NCI-H2081 treated with DMSO at 0.1 percent for 48 hours (cell line): ENCODE results near the gene SNX19.
"Not testable (repeated sequence)": the region's sequence is repeated elsewhere in the genome, so short reads cannot be mapped to it uniquely, and the experiment has no call there.

Experiments used
- DNase-seq: peaks from one replicate; lab custom pipeline; 2025; lab: John Stamatoyannopoulos, UW

The SNX19 gene

GRCh38 chr11:130916238-130916855 lies at the start of gene SNX19:
SNX19 (minus strand) TSS chr11:130916479; CDS start chr11:130915939, 540 bp downstream.
- DNase-seq, result peak; percentile 69

GRCh38 chr11:130964058-130964792 lies 47.9 kb upstream of the SNX19 start:
- DNase-seq, result no peak

- DNase-seq, result no peak
These were observed 31.6 kb upstream of the SNX19 start for GRCh38 chr11:130947889-130948288.

- no peak for DNase-seq
These were observed 31.2 kb upstream of the SNX19 start for GRCh38 chr11:130947481-130947880.

GRCh38 chr11:130947058-130947457 lies 30.8 kb upstream of the SNX19 start:
- DNase-seq, result no peak

- DNase-seq, result no peak
These were observed 29.6 kb upstream of the SNX19 start for GRCh38 chr11:130945896-130946295.

- no peak for DNase-seq
These were observed 24.4 kb upstream of the SNX19 start for GRCh38 chr11:130940706-130941105.

- no peak for DNase-seq
These were observed 20.8 kb upstream of the SNX19 start for GRCh38 chr11:130937051-130937450.

- no peak for DNase-seq
These were observed 15.9 kb upstream of the SNX19 start for GRCh38 chr11:130932086-130932712.

- no peak for DNase-seq
These were observed 8.5 kb upstream of the SNX19 start for GRCh38 chr11:130924750-130925149.

- not testable (repeated sequence) for DNase-seq
These were observed 4.3 kb upstream of the SNX19 start for GRCh38 chr11:130920612-130921011.

- DNase-seq, result no peak
These were observed 1.8 kb upstream of the SNX19 start for GRCh38 chr11:130918081-130918480.

- DNase-seq, result no peak
These were observed 631 bp upstream of the SNX19 start for GRCh38 chr11:130916910-130917309.

GRCh38 chr11:130915603-130916237 lies 559 bp downstream of the SNX19 start:
- no peak for DNase-seq

- DNase-seq, result no peak
These were observed 3.0 kb downstream of the SNX19 start for GRCh38 chr11:130913268-130913667.

- DNase-seq, result no peak
These were observed 3.7 kb downstream of the SNX19 start for GRCh38 chr11:130912552-130912951.

GRCh38 chr11:130911306-130911705 lies 5.0 kb downstream of the SNX19 start:
- no peak for DNase-seq

- DNase-seq, result no peak
These were observed 6.6 kb downstream of the SNX19 start for GRCh38 chr11:130909650-130910049.

GRCh38 chr11:130908770-130909625 lies 7.3 kb downstream of the SNX19 start:
- DNase-seq, result no peak

GRCh38 chr11:130908061-130908460 lies 8.2 kb downstream of the SNX19 start:
- no peak for DNase-seq

- no peak for DNase-seq
These were observed 9.1 kb downstream of the SNX19 start for GRCh38 chr11:130907229-130907628.

- DNase-seq, result no peak
These were observed 9.7 kb downstream of the SNX19 start for GRCh38 chr11:130906616-130907015.
